ENCODE measurements around the gene ZDHHC21.

ZDHHC21 gene

GRCh38 chr9:14693251-14693861 is at the start of gene ZDHHC21:
TSS of gene ZDHHC21 (minus strand) at chr9:14693432. CDS start at chr9:14674340, 19,092 bp downstream.
- H3K4me3 ChIP-seq (ENCODE audit: low read length) = peak within 1 kb of the TSS; percentile 79
- DNase-seq (ENCODE audit: low read depth) = peak; percentile 65
- TF ChIP-seq CTCF (IDR thresholded peaks at IDR 0.05; ENCODE audit: insufficient read depth, low read depth, low read length, missing control alignments) = no peak

- no peak for TF ChIP-seq CTCF (IDR thresholded peaks at IDR 0.05; ENCODE audit: insufficient read depth, low read depth, low read length, missing control alignments)
Observed at GRCh38 chr9:14741369-14741768, 48.1 kb upstream of the ZDHHC21 start.

GRCh38 chr9:14733133-14733532 is 39.9 kb upstream of the ZDHHC21 start:
- DNase-seq (ENCODE audit: low read depth) = no peak
- H3K4me3 ChIP-seq (ENCODE audit: low read length) = no peak overlapping the region
- TF ChIP-seq CTCF (IDR thresholded peaks at IDR 0.05; ENCODE audit: insufficient read depth, low read depth, low read length, missing control alignments) = no peak

More at GRCh38 chr9:14741369-14741768, 48.1 kb upstream of the ZDHHC21 start:
- no peak for DNase-seq (ENCODE audit: low read depth)
- H3K4me3 ChIP-seq (ENCODE audit: low read length) = no peak overlapping the region

- no peak for TF ChIP-seq CTCF (IDR thresholded peaks at IDR 0.05; ENCODE audit: insufficient read depth, low read depth, low read length, missing control alignments)
- no peak overlapping the region for H3K4me3 ChIP-seq (ENCODE audit: low read length)
- no peak for DNase-seq (ENCODE audit: low read depth)
Observed at GRCh38 chr9:14731294-14731981, 38.2 kb upstream of the ZDHHC21 start.

GRCh38 chr9:14730461-14730898 is 37.2 kb upstream of the ZDHHC21 start:
- H3K4me3 ChIP-seq (ENCODE audit: low read length) = no peak overlapping the region
- no peak for TF ChIP-seq CTCF (IDR thresholded peaks at IDR 0.05; ENCODE audit: insufficient read depth, low read depth, low read length, missing control alignments)
- DNase-seq (ENCODE audit: low read depth) = no peak

GRCh38 chr9:14723301-14723700 is 30.1 kb upstream of the ZDHHC21 start:
- no peak for TF ChIP-seq CTCF (IDR thresholded peaks at IDR 0.05; ENCODE audit: insufficient read depth, low read depth, low read length, missing control alignments)
- no peak overlapping the region for H3K4me3 ChIP-seq (ENCODE audit: low read length)
- no peak for DNase-seq (ENCODE audit: low read depth)
